HEK293T (cell line): ENCODE measurements around the gene IBSP.

Source experiments
- CTCF ChIA-PET: fragments of 350-600 bp; formaldehyde crosslinking; extraction: SDS; loops from one replicate; lab custom pipeline; 2021; ENCODE audit warnings: antibody characterized with exemption, inconsistent platforms; lab: Yijun Ruan, JAX
- POLR2A ChIA-PET: fragments of 350-600 bp; formaldehyde crosslinking; extraction: SDS; loops from one replicate; lab custom pipeline; 2020; ENCODE audit warnings: antibody characterized with exemption, inconsistent platforms; lab: Yijun Ruan, JAX
- DNase-seq: peaks from one replicate; pipeline ENCODE4 v3.0.0; 2012; ENCODE audit warnings: mixed read lengths; ENCODE audit errors: extremely low spot score
- ARNT ChIP-seq: fragments of 450-650 bp; IDR thresholded peaks from 2 replicates; pipeline ENCODE4 v1.6.1; 2017; ENCODE audit warnings: mild to moderate bottlenecking
- BHLHE40 ChIP-seq: fragments of 450-650 bp; IDR thresholded peaks from 2 replicates; pipeline ENCODE4 v1.6.1; 2016; ENCODE audit warnings: mild to moderate bottlenecking, moderate library complexity, borderline replicate concordance
- CTBP1 ChIP-seq: fragments of 450-650 bp; IDR thresholded peaks from 2 replicates; pipeline ENCODE4 v1.6.1; 2016; ENCODE audit warnings: borderline replicate concordance
- ELF4 ChIP-seq: fragments of 450-650 bp; IDR thresholded peaks from 2 replicates; pipeline ENCODE4 v1.6.1; 2017; ENCODE audit warnings: antibody characterized with exemption
- FOXA1 ChIP-seq: fragments of 450-650 bp; IDR thresholded peaks from 2 replicates; pipeline ENCODE4 v1.6.1; 2016; ENCODE audit warnings: mild to moderate bottlenecking
- FOXK2 ChIP-seq: fragments of 450-650 bp; IDR thresholded peaks from 2 replicates; pipeline ENCODE4 v1.6.1; 2016; ENCODE audit warnings: mild to moderate bottlenecking
- FOXM1 ChIP-seq: fragments of 450-650 bp; IDR thresholded peaks from 2 replicates; pipeline ENCODE4 v1.6.1; 2017; ENCODE audit warnings: mild to moderate bottlenecking, borderline replicate concordance
- HDGF ChIP-seq: fragments of 450-650 bp; IDR thresholded peaks from 2 replicates; pipeline ENCODE4 v1.6.1; 2017; ENCODE audit warnings: antibody characterized with exemption, borderline replicate concordance
- L3MBTL2 ChIP-seq: fragments of 450-650 bp; conservative IDR thresholded peaks from 2 replicates; pipeline ENCODE4 v1.6.1; 2016; ENCODE audit warnings: mild to moderate bottlenecking
- LEF1 ChIP-seq: fragments of 450-650 bp; IDR thresholded peaks from 2 replicates; pipeline ENCODE4 v1.6.1; 2017; ENCODE audit warnings: mild to moderate bottlenecking, borderline replicate concordance
- NFRKB ChIP-seq: fragments of 450-650 bp; IDR thresholded peaks from 2 replicates; pipeline ENCODE4 v1.6.1; 2016; ENCODE audit warnings: mild to moderate bottlenecking, moderate library complexity
- PKNOX1 ChIP-seq: fragments of 450-650 bp; IDR thresholded peaks from 2 replicates; pipeline ENCODE4 v1.6.1; 2016
- SP1 ChIP-seq: fragments of 450-650 bp; IDR thresholded peaks from 2 replicates; pipeline ENCODE4 v1.6.1; 2017
- SUZ12 ChIP-seq: fragments of 450-650 bp; IDR thresholded peaks from 2 replicates; pipeline ENCODE4 v1.6.1; 2016; ENCODE audit warnings: mild to moderate bottlenecking
- TARDBP ChIP-seq: fragments of 450-650 bp; IDR thresholded peaks from 2 replicates; pipeline ENCODE4 v1.6.1; 2016
- ZNF384 ChIP-seq: fragments of 450-650 bp; IDR thresholded peaks from 2 replicates; pipeline ENCODE4 v1.6.1; 2016

IBSP gene

DNA sequence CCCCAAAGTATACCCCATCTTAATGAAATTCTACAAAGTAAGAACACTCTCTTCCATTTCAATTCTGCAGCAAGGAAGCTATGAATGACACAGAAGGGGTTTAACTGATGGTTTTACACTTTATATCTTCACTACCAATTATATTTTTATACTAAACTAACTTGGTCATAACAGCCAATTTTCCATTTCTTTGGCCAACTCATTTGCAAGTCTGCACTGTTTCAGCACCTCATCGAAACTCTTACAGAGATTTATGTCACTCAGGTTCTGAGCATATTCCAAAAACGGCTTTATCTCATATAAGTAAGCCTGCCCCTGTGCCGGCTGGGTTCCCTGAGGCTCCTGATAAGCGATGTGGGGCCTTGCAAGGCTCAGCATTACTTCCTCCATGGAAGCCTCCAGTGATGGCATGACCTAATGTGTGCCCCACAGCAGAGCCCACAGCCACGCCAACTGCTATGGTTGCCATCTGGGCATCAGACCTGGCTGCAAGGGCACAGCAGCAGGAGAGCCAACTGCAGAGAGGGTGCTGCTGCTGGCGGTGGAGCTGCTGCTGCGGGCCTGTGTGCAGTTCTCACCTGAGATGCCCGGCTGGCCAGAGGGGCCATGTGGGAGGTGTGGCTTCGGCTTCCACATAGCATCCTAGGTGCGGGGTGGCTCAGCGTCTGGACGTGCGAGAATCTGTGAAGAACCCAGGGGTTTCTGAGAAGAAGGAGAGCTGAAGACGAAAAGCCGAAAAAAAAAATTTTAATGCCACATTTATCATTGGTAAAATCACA, 13.4 kb upstream of the IBSP start:
- DNase-seq, result no peak
- TF ChIP-seq FOXK2, result no peak
- no peak for TF ChIP-seq CTBP1
- TF ChIP-seq LEF1, result no peak
- no peak for TF ChIP-seq FOXM1
- no peak for TF ChIP-seq FOXA1
- no peak for TF ChIP-seq L3MBTL2
- TF ChIP-seq NFRKB, result no peak
- no peak for TF ChIP-seq ZNF384
- no peak for TF ChIP-seq HDGF
- no peak for TF ChIP-seq ELF4
- TF ChIP-seq TARDBP, result no peak
- no peak for TF ChIP-seq SUZ12
- ChIA-PET CTCF (no interaction called here), POLR2A (no interaction called here)

DNA sequence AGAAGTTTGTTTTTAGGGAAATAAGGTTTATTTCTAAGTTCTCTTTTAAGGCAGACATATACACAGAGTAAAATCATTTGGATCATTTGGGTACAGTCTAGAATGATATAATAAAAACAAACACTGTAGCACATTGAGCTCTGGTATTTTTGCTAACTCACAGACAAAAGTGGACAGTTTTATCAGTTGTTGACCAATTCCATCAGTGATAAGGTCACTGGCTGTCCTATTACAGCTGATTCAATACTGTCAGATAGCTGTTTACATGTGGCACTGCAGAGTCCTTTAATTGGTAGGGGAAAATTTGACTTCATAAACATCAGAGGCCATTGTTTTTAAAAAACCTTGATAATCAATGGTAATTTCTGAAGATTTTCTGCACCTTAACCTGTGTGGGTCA, 3.5 kb downstream of the IBSP start:
- no peak for TF ChIP-seq SP1
- no peak for TF ChIP-seq HDGF
- no peak for TF ChIP-seq ARNT
- no peak for TF ChIP-seq ELF4
- TF ChIP-seq SUZ12, result no peak
- TF ChIP-seq FOXK2, result no peak
- no peak for TF ChIP-seq CTBP1
- TF ChIP-seq FOXM1, result no peak
- no peak for TF ChIP-seq ZNF384
- CTCF ChIA-PET, result no interaction called here
- no peak for DNase-seq
- POLR2A ChIA-PET, result no interaction called here

DNA sequence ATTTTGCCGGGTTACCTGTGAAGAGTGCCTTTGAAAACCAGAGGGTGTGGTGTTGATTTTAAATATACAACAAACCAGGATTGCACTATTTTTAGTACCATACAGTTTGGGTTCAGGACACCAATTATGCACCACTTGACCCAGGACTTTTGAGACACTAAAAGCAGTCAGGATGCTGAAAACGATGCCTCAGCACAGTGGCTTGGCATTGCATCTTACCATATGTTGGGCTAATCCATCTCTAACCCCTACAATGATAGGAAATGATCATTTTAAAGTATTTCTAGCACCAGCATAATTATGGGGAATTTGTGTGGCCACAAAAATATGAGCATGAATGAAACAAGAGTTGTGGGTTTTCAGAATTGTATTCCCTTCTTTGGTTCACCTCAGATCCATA, 4.1 kb downstream of the IBSP start:
- TF ChIP-seq FOXA1 (no peak), TARDBP (no peak), LEF1 (no peak), ZNF384 (no peak), ARNT (no peak), BHLHE40 (no peak), SUZ12 (no peak), NFRKB (no peak), L3MBTL2 (no peak), PKNOX1 (no peak), FOXM1 (no peak), ELF4 (no peak), HDGF (no peak), SP1 (no peak), FOXK2 (no peak)
- CTCF ChIA-PET, result no interaction called here
- POLR2A ChIA-PET, result no interaction called here
- DNase-seq, result no peak

DNA sequence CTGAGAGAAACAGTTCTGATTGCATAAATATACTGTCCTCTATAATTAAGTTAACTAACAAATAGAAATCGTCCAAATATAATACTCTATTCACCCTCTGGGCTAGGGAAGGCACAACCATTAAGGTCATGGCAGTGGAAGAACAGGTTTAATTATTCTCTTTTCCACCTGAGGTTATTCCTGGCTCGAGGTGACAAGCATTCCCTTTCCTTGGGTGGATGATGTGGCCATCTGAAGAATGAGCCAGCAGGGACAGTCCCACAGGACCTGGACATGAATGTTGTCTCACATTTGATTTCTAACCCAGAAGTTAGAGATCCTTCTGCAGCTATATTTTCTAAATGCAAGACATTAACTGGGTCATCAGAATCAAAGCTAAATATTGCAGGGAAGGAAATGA, 5.5 kb downstream of the IBSP start:
- DNase-seq, result no peak
- TF ChIP-seq SP1 (no peak), TARDBP (no peak), PKNOX1 (no peak), CTBP1 (no peak)
- POLR2A ChIA-PET, result no interaction called here
- CTCF ChIA-PET, result no interaction called here

DNA sequence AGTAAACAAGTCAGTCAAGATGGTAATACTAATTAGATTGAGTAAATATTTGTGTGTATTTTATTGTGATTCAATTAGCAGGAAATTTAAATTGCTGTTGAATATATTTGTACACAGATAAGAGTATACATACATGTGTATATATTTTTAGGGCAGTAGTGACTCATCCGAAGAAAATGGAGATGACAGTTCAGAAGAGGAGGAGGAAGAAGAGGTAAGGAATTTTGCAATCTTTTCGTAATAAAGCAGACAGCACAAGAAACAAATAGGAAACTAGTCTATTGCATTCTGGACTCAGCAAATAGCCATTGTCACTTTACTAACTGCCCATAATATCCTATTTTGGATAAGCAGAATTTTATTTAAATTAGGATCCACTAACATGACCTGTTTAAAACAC, 6.6 kb downstream of the IBSP start:
- CTCF ChIA-PET, result no interaction called here
- no peak for TF ChIP-seq FOXK2
- no peak for TF ChIP-seq ZNF384
- no peak for TF ChIP-seq BHLHE40
- no peak for TF ChIP-seq FOXM1
- no peak for TF ChIP-seq TARDBP
- no peak for TF ChIP-seq NFRKB
- no peak for TF ChIP-seq CTBP1
- TF ChIP-seq SUZ12, result no peak
- TF ChIP-seq ARNT, result no peak
- no peak for TF ChIP-seq L3MBTL2
- TF ChIP-seq LEF1, result no peak
- TF ChIP-seq SP1, result no peak
- TF ChIP-seq ELF4, result no peak
- no peak for TF ChIP-seq HDGF
- TF ChIP-seq PKNOX1, result no peak
- no peak for TF ChIP-seq FOXA1
- POLR2A ChIA-PET, result no interaction called here
- DNase-seq, result no peak

DNA sequence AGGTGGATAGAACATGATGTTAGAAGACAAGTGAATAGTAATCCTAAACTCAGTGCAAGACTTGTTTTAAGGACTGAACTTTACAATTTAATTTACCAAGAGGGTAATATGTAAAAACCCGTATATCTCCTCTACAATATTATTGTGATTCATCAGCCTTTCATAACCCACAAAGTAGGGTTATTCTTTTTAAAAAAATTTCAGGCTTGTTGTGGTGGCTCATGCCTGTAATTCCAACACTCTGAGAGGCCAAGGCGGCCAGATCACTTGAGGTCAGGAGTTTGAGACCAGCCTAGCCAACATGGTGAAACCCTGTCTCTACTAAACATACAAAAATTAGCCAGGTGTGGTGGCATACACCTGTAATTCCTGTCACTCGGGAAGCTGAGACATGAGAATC, 7.2 kb downstream of the IBSP start:
- CTCF ChIA-PET, result no interaction called here
- TF ChIP-seq CTBP1 (no peak), L3MBTL2 (no peak), ARNT (no peak), ELF4 (no peak), SP1 (no peak), FOXA1 (no peak), TARDBP (no peak), ZNF384 (no peak), LEF1 (no peak), PKNOX1 (no peak), HDGF (no peak), SUZ12 (no peak), BHLHE40 (no peak), NFRKB (no peak), FOXM1 (no peak), FOXK2 (no peak)
- DNase-seq, result no peak
- POLR2A ChIA-PET, result no interaction called here
